Lower leg skin (tissue), 3 donors: ENCODE results near the gene ALOXE3.

Source experiments
- POLR2A ChIP-seq, 2 donors: fragments of 450-650 bp; IDR thresholded peaks; one replicate each; pipeline ENCODE4 v1.6.1; 2016 to 2017; ENCODE audit warnings: antibody characterized with exemption in 2 of 2, mild to moderate bottlenecking in 1 of 2, moderate library complexity in 1 of 2
- TF ChIP-seq, protein P1 (sequence below), 3 donors: fragments of 450-650 bp; IDR thresholded peaks; one replicate each; pipeline ENCODE4 v1.5.1; 2016; ENCODE audit warnings: antibody characterized with exemption in 3 of 3, mild to moderate bottlenecking in 3 of 3, moderate library complexity in 2 of 3

DNA sequence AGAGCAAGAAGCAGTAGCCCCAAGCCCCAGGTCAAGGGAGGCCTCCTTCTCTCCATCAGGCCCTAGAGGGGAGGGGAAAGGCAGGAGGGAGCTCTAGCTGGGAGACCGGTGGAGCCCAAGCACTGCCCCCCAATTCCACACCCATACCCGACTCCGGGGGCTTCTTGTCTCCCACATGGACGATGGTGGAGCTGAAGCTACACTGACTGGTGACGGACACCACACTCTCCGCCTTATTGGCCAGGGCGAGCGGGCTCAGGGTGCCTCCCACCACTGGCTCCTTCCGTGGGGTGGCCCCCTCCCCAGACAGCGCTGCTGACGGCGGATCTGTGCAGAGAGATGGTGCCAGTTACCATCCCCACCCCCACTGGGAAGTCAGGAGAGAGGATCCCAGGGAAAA is 27.5 kb upstream of the ALOXE3 start:
- TF ChIP-seq, protein P1, sequence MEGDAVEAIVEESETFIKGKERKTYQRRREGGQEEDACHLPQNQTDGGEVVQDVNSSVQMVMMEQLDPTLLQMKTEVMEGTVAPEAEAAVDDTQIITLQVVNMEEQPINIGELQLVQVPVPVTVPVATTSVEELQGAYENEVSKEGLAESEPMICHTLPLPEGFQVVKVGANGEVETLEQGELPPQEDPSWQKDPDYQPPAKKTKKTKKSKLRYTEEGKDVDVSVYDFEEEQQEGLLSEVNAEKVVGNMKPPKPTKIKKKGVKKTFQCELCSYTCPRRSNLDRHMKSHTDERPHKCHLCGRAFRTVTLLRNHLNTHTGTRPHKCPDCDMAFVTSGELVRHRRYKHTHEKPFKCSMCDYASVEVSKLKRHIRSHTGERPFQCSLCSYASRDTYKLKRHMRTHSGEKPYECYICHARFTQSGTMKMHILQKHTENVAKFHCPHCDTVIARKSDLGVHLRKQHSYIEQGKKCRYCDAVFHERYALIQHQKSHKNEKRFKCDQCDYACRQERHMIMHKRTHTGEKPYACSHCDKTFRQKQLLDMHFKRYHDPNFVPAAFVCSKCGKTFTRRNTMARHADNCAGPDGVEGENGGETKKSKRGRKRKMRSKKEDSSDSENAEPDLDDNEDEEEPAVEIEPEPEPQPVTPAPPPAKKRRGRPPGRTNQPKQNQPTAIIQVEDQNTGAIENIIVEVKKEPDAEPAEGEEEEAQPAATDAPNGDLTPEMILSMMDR (IDR thresholded peaks at IDR 0.05), result no peak
- no peak for TF ChIP-seq POLR2A (IDR thresholded peaks at IDR 0.05)
